Right lobe of liver (tissue), 4 donors: ENCODE measurements around the gene SOD2.

Source experiments
- CTCF ChIP-seq, 4 donors: fragments of 200-600 bp in 3 of 4; fragments of 450-650 bp in 1 of 4; IDR thresholded peaks; one replicate each; pipeline versions ENCODE4 v1.5.1 to v1.8.0; 2016 to 2022; ENCODE audit warnings: antibody characterized with exemption in 4 of 4, mild to moderate bottlenecking in 2 of 4
- POLR2A ChIP-seq: fragments of 450-650 bp; IDR thresholded peaks from one replicate; pipeline ENCODE4 v1.6.1; 2017; ENCODE audit warnings: antibody characterized with exemption, mild to moderate bottlenecking
- donor health status: DM: no; HTN: no; CAD: no.
- donor health status: DM: no; HTN: no; CAD: no.
- donor health status: DM: no; HTN: yes; CAD: no.

GRCh38 chr6:159736908-159737307 is 43.9 kb upstream of the SOD2 start:
- TF ChIP-seq POLR2A (no peak), CTCF (IDR thresholded peaks at IDR 0.05) (no peak)
